ENCODE data around the gene DNAL4. TPM values are rescaled to one million over a fixed set of nuclear protein-coding genes. Genes with fewer than 3 reads are reported as not detected.
A peak's percentile ranks its signal among the peaks of the same experiment; 100 is the strongest.

The DNAL4 gene
- total RNA-seq, 1 experiment from 2014 or later: 8.3 TPM

DNA sequence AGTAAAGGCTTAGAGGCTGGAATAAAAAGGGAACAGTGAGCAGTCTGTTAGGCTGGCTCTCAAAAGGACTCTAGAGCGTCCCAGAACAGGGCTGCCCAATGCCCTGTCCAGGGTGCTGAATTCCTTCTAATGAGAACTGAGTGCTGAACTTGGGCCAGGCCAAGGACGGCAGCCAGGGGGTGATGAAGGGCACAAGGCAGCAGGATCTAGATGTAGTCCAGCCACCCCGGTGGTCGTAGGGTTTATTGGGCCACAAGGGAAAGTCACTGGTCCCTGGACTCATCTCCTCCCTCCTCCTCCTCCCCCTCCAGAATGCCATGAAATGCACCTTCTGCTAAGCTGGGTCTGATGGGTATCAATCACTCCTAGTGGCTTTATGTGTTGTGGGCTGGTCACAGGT lies 30.6 kb upstream of the DNAL4 start:
- Histone ChIP-seq H3K9ac (ENCODE audit: extremely low read depth, insufficient read length, low read length) (no peak overlapping the region), H3K27me3 (ENCODE audit: insufficient read depth, low read length) (no peaks in the 10 kb centered on the region), H3K18ac (ENCODE audit: insufficient read length, low read depth, low read length) (no peak overlapping the region), H3K14ac (ENCODE audit: insufficient read depth, low read length) (no peak overlapping the region), H4K91ac (ENCODE audit: insufficient read length, low read depth, low read length) (no peak overlapping the region), H2BK15ac (ENCODE audit: low read depth, low read length) (no peak overlapping the region), H3K79me2 (ENCODE audit: insufficient read depth, low read length) (no peaks in the 10 kb centered on the region), H2BK12ac (ENCODE audit: insufficient read length, low read depth, low read length) (no peak overlapping the region), H2BK120ac (ENCODE audit: low read depth, low read length, poor library complexity, severe bottlenecking) (no peak overlapping the region), H3K23ac (ENCODE audit: insufficient read length, low read depth, low read length) (no peak overlapping the region), H2BK5ac (ENCODE audit: insufficient read length, low read length) (no peak overlapping the region), H3K4me2 (ENCODE audit: insufficient read depth, insufficient read length, low read length) (no peak overlapping the region), H3K4ac (ENCODE audit: low read depth, low read length) (no peak overlapping the region), H3K23me2 (ENCODE audit: insufficient read length, low read depth, low read length, poor library complexity, severe bottlenecking) (no peaks in the 10 kb centered on the region), H3T11ph (ENCODE audit: low read length) (no peak overlapping the region), H2BK20ac (ENCODE audit: low read depth, low read length, poor library complexity, severe bottlenecking) (no peak overlapping the region), H4K20me1 (ENCODE audit: control insufficient read depth, insufficient read depth, insufficient read length) (no peaks in the 10 kb centered on the region), H3K4me1 (ENCODE audit: insufficient read depth, low read length) (no peaks in the 10 kb centered on the region), H2AK5ac (ENCODE audit: insufficient read length, low read length) (no peak overlapping the region), H2AFZ (ENCODE audit: low read length) (no peak overlapping the region), H3K79me1 (ENCODE audit: insufficient read depth, low read depth, low read length, poor library complexity, severe bottlenecking) (no peaks in the 10 kb centered on the region), H4K8ac (replicated peaks; ENCODE audit: insufficient read length, low read depth, low read length) (no peak overlapping the region), H4K5ac (ENCODE audit: insufficient read length, low read depth, low read length) (no peak overlapping the region), H3K56ac (ENCODE audit: insufficient read length, low read depth, low read length) (no peak overlapping the region), H3K27ac (ENCODE audit: insufficient read length, low read depth, low read length) (no peak overlapping the region), H3K9me3 (ENCODE audit: control insufficient read depth, low read depth, low read length) (no peaks in the 10 kb centered on the region)
- peak; percentile 88 for DNase-seq
- H3K36me3 Mint-ChIP-seq (ENCODE audit: insufficient read depth in 1 of 3, low read depth in 3 of 3): no peaks in the 10 kb centered on the region
- H3K4me3 Mint-ChIP-seq: no peak overlapping the region
- WGBS (ENCODE audit: extremely low coverage, insufficient read length, low lambda C conversion rate): no CpG with 5 or more reads among the region's 4 CpGs
- H3K27ac Mint-ChIP-seq: no peak overlapping the region
- H3K9me3 Mint-ChIP-seq: no peaks in the 10 kb centered on the region
- TF ChIP-seq, protein P1, sequence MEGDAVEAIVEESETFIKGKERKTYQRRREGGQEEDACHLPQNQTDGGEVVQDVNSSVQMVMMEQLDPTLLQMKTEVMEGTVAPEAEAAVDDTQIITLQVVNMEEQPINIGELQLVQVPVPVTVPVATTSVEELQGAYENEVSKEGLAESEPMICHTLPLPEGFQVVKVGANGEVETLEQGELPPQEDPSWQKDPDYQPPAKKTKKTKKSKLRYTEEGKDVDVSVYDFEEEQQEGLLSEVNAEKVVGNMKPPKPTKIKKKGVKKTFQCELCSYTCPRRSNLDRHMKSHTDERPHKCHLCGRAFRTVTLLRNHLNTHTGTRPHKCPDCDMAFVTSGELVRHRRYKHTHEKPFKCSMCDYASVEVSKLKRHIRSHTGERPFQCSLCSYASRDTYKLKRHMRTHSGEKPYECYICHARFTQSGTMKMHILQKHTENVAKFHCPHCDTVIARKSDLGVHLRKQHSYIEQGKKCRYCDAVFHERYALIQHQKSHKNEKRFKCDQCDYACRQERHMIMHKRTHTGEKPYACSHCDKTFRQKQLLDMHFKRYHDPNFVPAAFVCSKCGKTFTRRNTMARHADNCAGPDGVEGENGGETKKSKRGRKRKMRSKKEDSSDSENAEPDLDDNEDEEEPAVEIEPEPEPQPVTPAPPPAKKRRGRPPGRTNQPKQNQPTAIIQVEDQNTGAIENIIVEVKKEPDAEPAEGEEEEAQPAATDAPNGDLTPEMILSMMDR (conservative IDR thresholded peaks at IDR 0.05): peak; percentile 86
- H3K27me3 Mint-ChIP-seq (ENCODE audit: low read depth): peaks cover 13% of the 10 kb centered on the region
- H3K4me1 Mint-ChIP-seq: peaks cover 12 to 16% of the 10 kb centered on the region in 2 experiments
